Breast epithelium (tissue), 4 donors: ENCODE data around the gene RPS15. TPM values are rescaled to one million over a fixed set of nuclear protein-coding genes. Genes with fewer than 3 reads are reported as not detected.

Experiments
- DNase-seq, 2 donors: peaks; one replicate each; pipeline ENCODE4 v3.0.0-alpha.2; 2019; ENCODE audit warnings: low spot score in 2 of 2
- H3K27ac ChIP-seq, 2 donors: fragments of 200-600 bp; sonication (generic) in 1 of 2; one replicate each; pipeline ENCODE4 v1.5.1; 2016 to 2019; ENCODE audit warnings: mild to moderate bottlenecking in 1 of 2
- H3K27me3 ChIP-seq, 2 donors: fragments of 200-600 bp; sonication (generic) in 1 of 2; one replicate each; pipeline versions ENCODE4 v1.5.1 to v1.6.0; 2017 to 2019; ENCODE audit warnings: control low read depth in 1 of 2, mild to moderate bottlenecking in 1 of 2
- H3K36me3 ChIP-seq: fragments of 200-600 bp; one replicate; pipeline ENCODE4 v1.5.1; 2019
- H3K4me1 ChIP-seq, 2 donors: fragments of 200-600 bp; sonication (generic); one replicate each; pipeline ENCODE4 v1.5.1; 2016 to 2019; ENCODE audit warnings: control low read depth in 1 of 2
- H3K4me3 ChIP-seq, 3 donors: fragments of 200-600 bp; sonication (generic); 1 replicate in 2 of 3; 2 replicates in 1 of 3; pipeline ENCODE4 v1.5.1; 2016 to 2019; ENCODE audit warnings: mild to moderate bottlenecking in 3 of 3, moderate library complexity in 2 of 3
- H3K9me3 ChIP-seq, 2 donors: fragments of 200-600 bp; sonication (generic) in 1 of 2; one replicate each; pipeline ENCODE4 v1.5.1; 2016 to 2019; ENCODE audit warnings: control low read depth in 1 of 2
- POLR2A ChIP-seq: fragments of 450-650 bp; IDR thresholded peaks from one replicate; pipeline ENCODE4 v1.6.1; 2016; ENCODE audit warnings: antibody characterized with exemption, mild to moderate bottlenecking, moderate library complexity
- POLR2AphosphoS5 ChIP-seq, 3 donors: sonication (generic); formaldehyde crosslinking; IDR thresholded peaks; one replicate each; pipeline ENCODE4 v1.6.1; 2017; ENCODE audit warnings: antibody characterized with exemption in 3 of 3
- intact Hi-C: fragments of 100-400 bp; cut with DNase I; formaldehyde crosslinking; loops from one replicate; pipeline ENCODE4 v1.15.1; 2023; ENCODE audit warnings: low total_unique reads
- total RNA-seq, 3 donors: library from RNA; depleted of rRNA; stranded (reverse); fragments of >200 nt; gene quantifications; one replicate each; pipeline ENCODE4 v1.1.0, GENCODE V29; 2016
- TF ChIP-seq, protein P1 (sequence below), 3 donors: fragments of 450-650 bp; IDR thresholded peaks; one replicate each; pipeline ENCODE4 v1.5.1; 2016 to 2017; ENCODE audit warnings: antibody characterized with exemption in 3 of 3, mild to moderate bottlenecking in 3 of 3, moderate library complexity in 3 of 3

The RPS15 gene
- total RNA-seq, 3 donors from 2014 or later, result 2,978 to 3,238 (median 2,982) TPM

DNA sequence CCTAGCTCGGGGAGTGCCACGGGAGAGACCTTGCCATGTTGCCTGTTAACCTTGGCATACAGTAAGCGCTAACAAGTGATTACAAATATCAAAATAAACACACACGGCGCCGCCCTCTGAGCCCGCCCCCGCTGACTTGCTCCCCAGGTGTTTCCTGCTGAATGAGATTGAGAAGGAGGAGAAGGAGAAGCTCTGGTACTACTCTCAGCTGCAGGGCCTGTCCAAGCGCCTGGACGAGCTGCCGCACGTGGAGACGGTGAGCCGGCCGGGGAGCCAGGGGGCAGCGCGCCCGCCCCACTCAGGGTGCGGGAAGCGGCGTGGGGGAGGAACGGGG, 16.8 kb downstream of the RPS15 start:
- Histone ChIP-seq H3K4me1 (peaks cover 5 to 6% of the 10 kb centered on the region in 2 donors), H3K9me3 (no peaks in the 10 kb centered on the region), H3K27me3 (peaks cover 22 to 61% of the 10 kb centered on the region in 2 donors), H3K4me3 (peak overlapping the region in 2 of 3 donors; percentile 0 to 33), H3K36me3 (no peaks in the 10 kb centered on the region), H3K27ac (no peak overlapping the region)
- intact Hi-C loops, result no loop called here
- TF ChIP-seq POLR2AphosphoS5 (IDR thresholded peaks at IDR 0.05), result no peak
- TF ChIP-seq, protein P1, sequence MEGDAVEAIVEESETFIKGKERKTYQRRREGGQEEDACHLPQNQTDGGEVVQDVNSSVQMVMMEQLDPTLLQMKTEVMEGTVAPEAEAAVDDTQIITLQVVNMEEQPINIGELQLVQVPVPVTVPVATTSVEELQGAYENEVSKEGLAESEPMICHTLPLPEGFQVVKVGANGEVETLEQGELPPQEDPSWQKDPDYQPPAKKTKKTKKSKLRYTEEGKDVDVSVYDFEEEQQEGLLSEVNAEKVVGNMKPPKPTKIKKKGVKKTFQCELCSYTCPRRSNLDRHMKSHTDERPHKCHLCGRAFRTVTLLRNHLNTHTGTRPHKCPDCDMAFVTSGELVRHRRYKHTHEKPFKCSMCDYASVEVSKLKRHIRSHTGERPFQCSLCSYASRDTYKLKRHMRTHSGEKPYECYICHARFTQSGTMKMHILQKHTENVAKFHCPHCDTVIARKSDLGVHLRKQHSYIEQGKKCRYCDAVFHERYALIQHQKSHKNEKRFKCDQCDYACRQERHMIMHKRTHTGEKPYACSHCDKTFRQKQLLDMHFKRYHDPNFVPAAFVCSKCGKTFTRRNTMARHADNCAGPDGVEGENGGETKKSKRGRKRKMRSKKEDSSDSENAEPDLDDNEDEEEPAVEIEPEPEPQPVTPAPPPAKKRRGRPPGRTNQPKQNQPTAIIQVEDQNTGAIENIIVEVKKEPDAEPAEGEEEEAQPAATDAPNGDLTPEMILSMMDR (IDR thresholded peaks at IDR 0.05), result no peak
- TF ChIP-seq POLR2A, result no peak
- no peak for DNase-seq

GRCh38 chr19:1455336-1456120, 17.3 kb downstream of the RPS15 start:
- H3K9me3 ChIP-seq, result no peaks in the 10 kb centered on the region
- peak overlapping the region in 2 of 3 donors; percentile 0 to 33 for H3K4me3 ChIP-seq
- peaks cover 5 to 6% of the 10 kb centered on the region in 2 donors for H3K4me1 ChIP-seq
- H3K36me3 ChIP-seq, result no peaks in the 10 kb centered on the region
- intact Hi-C loops, result no loop called here
- H3K27me3 ChIP-seq, result peaks cover 17 to 55% of the 10 kb centered on the region in 2 donors
- no peak for TF ChIP-seq POLR2A
- no peak for TF ChIP-seq POLR2AphosphoS5 (IDR thresholded peaks at IDR 0.05)
- TF ChIP-seq, protein P1 (IDR thresholded peaks at IDR 0.05), result no peak
- H3K27ac ChIP-seq, result no peak overlapping the region
- DNase-seq, result peak in 1 of 2 donors; percentile 50

DNA sequence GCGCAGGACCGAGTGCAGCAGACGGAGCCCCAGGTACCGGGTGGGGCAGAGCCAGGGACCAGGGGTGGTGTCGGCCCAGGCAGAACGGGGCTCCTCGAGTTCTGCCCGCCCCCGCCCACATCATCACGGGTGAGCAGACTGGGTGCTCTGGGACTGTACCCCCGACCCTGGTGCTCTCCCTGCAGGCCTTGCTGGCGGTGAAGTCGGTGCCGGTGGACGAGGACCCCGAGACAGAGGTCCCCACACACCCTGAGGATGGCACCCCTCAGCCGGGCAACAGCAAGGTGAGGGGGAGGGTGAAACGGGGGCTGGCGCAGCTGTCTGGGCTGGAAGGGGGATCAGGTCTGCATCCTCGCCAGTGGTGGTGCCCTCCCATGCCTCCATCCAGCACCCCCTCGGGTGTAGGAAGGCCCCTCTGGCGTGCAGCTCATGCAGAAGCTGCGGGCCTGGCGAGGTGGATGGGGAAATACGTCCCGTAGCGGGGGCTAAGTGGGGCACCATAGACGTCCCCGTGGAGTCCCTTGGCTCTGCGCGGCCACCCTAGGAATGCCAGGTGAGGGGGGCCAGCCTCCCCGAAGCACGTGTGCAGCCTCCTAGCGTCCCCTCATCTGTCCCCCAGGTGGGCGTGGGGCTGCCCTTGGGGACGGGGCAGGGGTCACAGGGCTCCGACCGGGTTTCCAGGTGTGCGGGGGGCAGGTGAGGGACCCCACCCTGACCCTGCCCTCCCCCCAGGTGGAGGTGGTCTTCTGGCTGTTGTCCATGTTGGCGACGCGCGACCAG, 18.1 kb downstream of the RPS15 start:
- no peaks in the 10 kb centered on the region for H3K9me3 ChIP-seq
- no peak for DNase-seq
- intact Hi-C loops, result no loop called here
- H3K4me1 ChIP-seq, result peaks cover 5 to 6% of the 10 kb centered on the region in 2 donors
- no peaks in the 10 kb centered on the region for H3K36me3 ChIP-seq
- peaks cover 14 to 47% of the 10 kb centered on the region in 2 donors for H3K27me3 ChIP-seq
- TF ChIP-seq POLR2AphosphoS5 (IDR thresholded peaks at IDR 0.05), result no peak
- no peak for TF ChIP-seq POLR2A
- TF ChIP-seq, protein P1 (IDR thresholded peaks at IDR 0.05), result no peak
- H3K27ac ChIP-seq, result no peak overlapping the region
- H3K4me3 ChIP-seq, result no peak overlapping the region

- no peaks in the 10 kb centered on the region for H3K9me3 ChIP-seq
- H3K27me3 ChIP-seq, result peaks cover 11 to 39% of the 10 kb centered on the region in 2 donors
- TF ChIP-seq POLR2AphosphoS5 (IDR thresholded peaks at IDR 0.05) (no peak), POLR2A (no peak)
- TF ChIP-seq, protein P1 (IDR thresholded peaks at IDR 0.05), result no peak
- H3K27ac ChIP-seq, result no peak overlapping the region
- H3K36me3 ChIP-seq, result no peaks in the 10 kb centered on the region
- no peak overlapping the region for H3K4me3 ChIP-seq
- intact Hi-C loops, result no loop called here
- peaks cover 5 to 6% of the 10 kb centered on the region in 2 donors for H3K4me1 ChIP-seq
- DNase-seq, result no peak
Measured at GRCh38 chr19:1457031-1457739, 19.0 kb downstream of the RPS15 start.
